HG03108 (cell line): ENCODE data around the gene PPP1R15B.
A peak's percentile ranks its signal among the peaks of the same experiment; 100 is the strongest.

Experiments
- ATAC-seq: cut with Tn5 transposase; IDR thresholded peaks from one replicate; pipeline ENCODE4 v1.9.1; 2021; ENCODE audit warnings: moderate library complexity; ENCODE audit not compliant: unreplicated experiment

Gene PPP1R15B

DNA sequence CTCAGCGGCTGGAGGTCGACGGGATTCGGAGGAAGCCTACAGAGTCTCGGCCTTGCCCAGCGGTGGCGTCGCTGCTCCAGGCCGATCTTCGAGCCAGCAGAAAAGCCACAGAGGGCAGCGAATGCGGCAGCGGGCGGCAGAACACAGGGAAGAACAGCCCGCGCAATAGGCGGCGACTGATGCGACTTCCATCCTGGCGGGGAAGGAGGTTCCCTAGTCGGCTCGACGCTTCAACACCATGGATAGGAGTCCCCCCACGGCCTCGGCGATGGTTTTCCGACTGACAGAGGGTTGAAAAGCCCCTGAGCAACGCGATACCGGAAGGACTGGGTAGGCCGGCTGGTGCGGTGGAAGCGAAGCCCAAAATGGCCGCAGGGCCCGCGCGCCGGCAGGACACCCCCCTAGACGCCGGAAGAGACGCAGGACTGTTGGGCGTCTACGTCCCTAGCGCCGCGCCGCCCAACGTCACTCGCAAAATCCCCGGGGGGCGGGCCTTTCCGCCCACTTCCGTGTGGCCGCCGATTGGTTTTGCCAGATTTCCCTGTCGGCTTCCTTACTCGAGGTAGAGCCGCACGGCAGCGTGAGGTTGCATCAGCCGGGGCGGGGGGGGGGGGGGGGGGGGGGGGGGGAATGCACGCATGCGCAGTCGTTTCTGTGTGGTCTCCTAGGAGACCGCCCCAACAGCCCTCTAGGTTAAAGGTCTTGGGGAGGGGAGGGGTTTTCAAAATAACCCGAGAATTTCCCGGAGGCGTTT, at the start of gene PPP1R15B:
PPP1R15B (minus strand) TSS at position 367 of the 754 bp plus-strand sequence. CDS start 406 bp downstream, outside the sequence.
- peak; percentile 90 for ATAC-seq

DNA sequence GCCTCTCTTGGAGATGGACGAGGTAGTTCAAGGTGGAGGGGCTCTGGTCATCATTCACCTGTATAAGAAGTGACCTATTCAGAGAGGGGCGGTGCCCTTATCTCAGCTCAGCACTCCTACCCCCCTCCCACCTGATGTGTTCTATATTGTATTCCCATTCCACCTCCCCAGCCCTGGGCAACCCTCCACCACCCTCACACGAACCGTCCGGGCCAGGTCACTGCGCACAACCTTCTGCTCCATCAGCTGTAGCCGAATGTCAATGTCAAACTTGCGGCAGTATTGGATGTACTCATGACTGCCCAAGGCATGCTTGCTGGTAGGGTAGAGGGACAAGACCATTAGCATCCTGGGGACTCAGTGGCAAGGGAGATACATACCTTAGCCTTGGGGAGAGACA, 48.7 kb upstream of the PPP1R15B start:
- ATAC-seq = no peak

- no peak for ATAC-seq
These were observed 48.1 kb upstream of the PPP1R15B start for GRCh38 chr1:204459706-204460105.

GRCh38 chr1:204457666-204458065, 46.0 kb upstream of the PPP1R15B start:
- ATAC-seq = no peak

- ATAC-seq = no peak
These were observed 45.3 kb upstream of the PPP1R15B start for GRCh38 chr1:204456826-204457442.

DNA sequence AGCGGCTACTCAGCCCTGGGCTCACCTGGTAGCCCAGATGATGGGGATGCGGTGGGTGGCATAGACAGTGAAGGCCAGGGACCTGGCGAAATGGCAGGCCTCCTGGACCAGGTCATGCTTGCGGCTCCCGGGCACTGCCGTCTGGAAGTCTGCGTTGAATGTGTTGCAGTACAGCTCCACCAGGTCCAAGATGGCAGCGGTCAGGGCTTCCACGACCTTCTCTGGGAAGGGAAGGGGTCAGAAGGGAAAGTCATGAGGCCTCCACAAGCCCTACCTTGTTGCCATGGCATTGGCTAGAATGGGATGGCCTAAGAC, 44.2 kb upstream of the PPP1R15B start:
- ATAC-seq = no peak

DNA sequence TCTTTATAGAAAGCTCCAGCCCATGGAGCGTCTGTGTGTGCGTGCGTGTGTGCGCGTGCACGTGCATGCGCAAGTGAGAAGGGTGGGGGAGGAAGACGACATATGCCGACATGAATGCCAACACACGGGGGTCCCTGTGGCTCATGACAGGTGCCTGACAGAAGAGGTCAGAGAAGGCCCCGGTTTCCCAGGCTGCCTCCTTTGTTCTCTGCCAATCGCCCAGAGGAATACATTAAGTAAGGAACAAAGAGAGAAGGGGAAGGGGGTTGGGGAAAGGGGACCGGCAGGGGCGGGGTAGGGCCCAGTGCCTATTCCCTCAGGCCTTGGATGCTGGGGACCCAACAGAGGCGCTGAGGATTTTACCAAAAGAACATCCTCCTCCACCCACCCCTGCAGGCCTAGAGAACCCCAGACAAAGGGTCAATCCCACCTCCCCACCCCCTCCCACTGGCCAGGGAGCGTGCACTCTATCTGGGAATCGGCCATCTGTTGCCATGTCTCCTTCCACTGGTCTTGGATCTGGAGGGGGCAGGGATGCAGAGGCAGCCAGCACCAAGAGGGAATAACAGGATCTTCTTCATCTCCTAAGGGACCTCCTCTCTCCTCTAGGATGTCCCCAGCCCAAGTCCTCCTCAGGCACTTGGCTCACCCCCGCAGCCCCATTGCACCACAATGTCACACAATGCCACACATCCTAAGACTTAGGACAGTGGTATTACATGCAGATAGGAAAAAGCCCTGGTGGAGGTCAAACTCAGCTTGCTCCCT, 43.6 kb upstream of the PPP1R15B start:
- no peak for ATAC-seq

- no peak for ATAC-seq
These were observed 42.9 kb upstream of the PPP1R15B start for GRCh38 chr1:204454476-204454875.

DNA sequence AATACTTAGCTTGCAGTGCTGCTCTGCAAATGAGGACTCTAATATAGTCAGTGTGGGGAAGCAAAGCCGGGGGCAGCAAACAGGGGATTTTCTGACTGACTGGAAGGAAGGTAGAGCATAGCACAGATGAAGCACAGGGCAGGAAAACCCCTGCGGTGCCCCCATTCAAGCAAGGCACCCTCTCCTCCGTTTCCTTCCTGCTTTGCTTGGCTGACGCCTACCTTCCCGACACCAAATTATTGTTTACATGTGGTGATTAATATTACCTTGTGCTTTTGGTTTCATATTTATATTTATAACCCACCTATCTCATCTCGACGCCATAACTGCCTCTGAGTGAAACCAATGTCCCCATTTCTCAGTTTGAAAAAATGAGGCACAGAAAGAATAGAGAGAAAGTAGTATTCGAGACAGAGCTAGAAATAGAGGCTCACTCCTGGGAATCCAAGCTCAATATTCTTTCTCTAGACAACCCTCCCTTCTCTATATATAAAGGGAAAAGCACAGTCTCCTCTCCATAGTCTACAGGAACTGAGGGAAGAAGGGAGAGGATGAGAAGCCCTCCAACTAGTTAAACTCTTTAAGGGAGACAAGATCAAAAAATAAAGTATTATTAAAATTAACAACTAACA, 41.6 kb upstream of the PPP1R15B start:
- peak; percentile 72 for ATAC-seq

DNA sequence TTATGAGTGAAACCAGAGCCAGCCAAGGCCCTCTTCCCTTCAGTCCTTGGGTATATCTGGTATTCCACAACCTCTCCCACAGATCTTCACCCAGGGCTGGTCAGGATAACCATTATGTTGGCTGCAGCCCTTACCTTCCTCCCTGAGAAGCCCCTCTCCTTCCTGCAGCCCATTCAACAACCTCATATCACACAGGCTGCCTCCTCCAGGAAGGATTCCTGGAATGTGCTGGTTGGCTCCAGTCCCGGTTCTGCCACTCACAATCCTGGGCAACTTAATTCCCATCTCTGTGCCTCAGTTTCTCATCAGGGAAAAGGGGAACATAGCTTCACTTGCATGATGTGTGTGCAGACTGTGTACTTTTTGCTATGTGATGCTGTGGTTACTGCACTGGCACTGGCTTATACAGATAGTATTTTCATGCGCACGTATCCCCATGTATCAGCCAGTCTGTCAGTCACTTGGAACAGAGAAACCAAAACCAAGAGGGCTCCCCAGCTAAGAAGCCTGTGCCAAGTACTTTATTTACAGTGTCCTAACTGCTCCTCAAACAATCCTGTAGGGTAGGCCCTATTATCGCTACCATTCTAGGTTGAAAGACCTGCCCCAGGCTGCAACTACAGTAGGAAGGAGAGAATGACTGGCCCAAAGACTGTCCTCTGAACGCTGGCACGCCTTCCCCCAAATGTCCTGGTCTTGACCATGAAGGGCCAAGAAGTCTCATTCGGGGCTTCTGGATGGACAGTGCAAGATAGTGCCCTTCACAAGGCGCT, 39.9 kb upstream of the PPP1R15B start:
- ATAC-seq = no peak

- no peak for ATAC-seq
These were observed 39.0 kb upstream of the PPP1R15B start for GRCh38 chr1:204450461-204451257.

DNA sequence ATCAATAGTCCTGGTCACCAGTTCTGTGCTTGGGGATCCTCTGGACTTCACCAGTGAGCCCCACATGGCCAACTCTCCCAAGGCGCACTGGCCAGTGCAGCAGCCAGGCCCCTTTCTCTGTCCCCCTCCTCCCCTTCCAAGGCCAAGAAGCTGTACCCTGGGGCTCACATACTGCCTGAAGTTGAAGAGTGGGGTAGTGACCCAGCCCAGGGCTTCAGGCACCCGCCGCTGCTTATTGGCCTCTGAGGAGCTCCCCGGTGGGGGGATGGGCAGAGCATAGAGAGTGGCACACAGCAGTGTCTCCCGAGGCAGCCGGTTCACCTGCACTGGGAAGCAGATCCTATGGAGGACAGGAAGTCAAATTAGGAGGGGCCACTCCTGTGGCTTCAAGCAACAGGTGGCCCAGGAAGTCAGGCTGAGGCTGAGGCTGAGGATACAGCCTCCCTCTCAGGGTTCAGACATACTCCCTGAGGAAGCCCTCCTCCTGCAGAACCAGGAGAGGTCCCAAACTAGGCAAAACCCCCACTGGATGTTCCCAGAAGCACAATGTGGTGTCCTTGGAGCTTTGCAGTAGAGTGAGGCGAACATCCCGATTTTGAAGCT, 38.2 kb upstream of the PPP1R15B start:
- no peak for ATAC-seq

- no peak for ATAC-seq
These were observed 37.5 kb upstream of the PPP1R15B start for GRCh38 chr1:204448991-204449677.

DNA sequence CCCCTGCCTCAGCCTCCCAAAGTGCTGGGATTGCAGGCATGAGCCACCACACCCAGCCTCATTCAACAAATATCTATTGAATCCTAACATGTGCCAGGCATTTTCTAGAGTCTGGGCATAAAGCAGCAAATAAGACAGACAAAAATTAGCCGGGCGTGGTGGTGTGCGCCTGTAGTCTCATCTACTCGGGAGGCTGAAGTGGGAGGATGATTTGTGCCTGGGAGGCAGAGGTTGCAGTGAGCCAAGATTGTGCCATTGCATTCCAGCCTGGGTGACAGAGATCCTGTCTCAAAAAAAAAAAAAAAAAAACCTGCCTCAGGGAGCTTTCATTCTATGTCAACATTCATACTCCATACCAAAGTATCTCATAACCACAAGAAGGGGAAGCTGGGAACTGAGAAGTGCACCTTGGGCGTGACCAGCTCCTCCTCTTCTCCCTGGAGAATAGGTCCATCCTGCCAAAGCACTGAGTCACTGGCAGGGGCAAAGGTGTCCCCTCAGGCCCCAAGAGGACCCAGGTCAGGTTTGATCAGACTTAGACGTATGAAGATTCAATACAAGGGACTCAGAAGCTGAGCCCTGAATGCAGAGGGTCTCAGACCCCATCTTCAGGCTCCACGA, 36.8 kb upstream of the PPP1R15B start:
- ATAC-seq = no peak

GRCh38 chr1:204447736-204448135, 36.1 kb upstream of the PPP1R15B start:
- no peak for ATAC-seq

GRCh38 chr1:204447190-204447589, 35.6 kb upstream of the PPP1R15B start:
- no peak for ATAC-seq

GRCh38 chr1:204446413-204447111, 34.9 kb upstream of the PPP1R15B start:
- ATAC-seq = peak; percentile 59

DNA sequence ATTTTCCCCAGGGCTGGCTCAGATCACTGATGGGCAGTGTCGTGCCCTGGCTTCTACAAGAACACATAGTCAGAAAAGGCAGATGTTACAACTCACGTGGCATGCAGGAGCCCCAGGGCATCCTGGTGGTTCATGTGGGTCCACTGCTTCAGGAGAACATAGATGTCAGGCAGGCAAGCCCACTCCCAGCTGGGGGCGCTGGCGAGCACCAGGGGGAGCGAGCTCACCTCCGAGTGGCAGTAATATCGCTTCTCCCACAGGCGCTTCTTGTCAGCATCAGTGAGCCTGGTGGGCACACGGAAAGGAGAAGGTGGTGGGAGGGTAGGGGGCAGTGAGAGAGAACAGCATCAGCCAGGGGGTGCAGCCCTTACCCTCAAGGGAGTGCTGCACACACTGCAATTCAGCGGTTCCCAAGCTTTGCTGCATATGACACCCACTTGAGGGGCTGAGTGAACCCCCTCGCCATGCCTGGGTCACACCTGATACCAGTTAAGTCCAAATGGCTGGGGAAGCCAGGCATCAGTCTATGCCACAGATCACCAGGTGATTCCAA, 34.3 kb upstream of the PPP1R15B start:
- ATAC-seq = peak; percentile 5
